PC-9 (cell line): Measurements from ENCODE around the gene NANOGP8.

ENCODE experiments used
- CTCF ChIP-seq: fragments of 200-600 bp; sonication (generic); conservative IDR thresholded peaks from 2 replicates; pipeline ENCODE4 v1.6.1; 2017; ENCODE audit warnings: mixed run types, antibody characterized with exemption, mild to moderate bottlenecking, moderate library complexity
- EZH2 ChIP-seq: fragments of 200-600 bp; sonication (generic); IDR thresholded peaks from 2 replicates; pipeline ENCODE4 v1.8.0; 2017; ENCODE audit warnings: antibody characterized with exemption, low read depth

- TF ChIP-seq EZH2 = no peak
- no peak for TF ChIP-seq CTCF
Measured at GRCh38 chr15:35127717-35128116, 42.6 kb upstream of the NANOGP8 start.
